ENCODE data around the gene ZNF827.

The ZNF827 gene

DNA sequence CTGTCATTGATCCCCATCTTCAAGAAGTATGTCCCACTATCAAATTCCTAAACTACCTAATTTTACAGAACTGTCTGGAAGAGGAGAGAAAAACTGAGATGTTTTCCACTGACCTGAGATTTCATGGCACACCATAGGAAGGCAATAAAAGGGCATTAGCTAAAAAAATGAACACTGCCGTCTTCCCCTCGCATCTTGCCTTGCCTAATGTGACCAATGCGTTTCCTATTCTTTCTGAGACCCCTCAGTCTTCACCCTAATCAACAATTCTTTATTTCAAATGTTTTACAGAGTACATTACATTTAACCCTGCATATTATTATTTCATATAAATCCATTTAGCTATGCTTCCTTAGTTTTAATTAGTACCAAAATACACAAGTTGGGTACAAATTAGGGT, 43.6 kb downstream of the ZNF827 start:
- Histone ChIP-seq H3K36me3 (ENCODE audit: low read depth) (no peaks in the 10 kb centered on the region), H3K9me3 (ENCODE audit: severe bottlenecking) (no peaks in the 10 kb centered on the region), H3K4me3 (ENCODE audit: severe bottlenecking) (no peak overlapping the region), H3K27me3 (ENCODE audit: insufficient read depth, poor library complexity, severe bottlenecking) (no peaks in the 10 kb centered on the region), H3K4me1 (ENCODE audit: insufficient read depth, poor library complexity, severe bottlenecking) (no peaks in the 10 kb centered on the region), H3K27ac (ENCODE audit: poor library complexity, severe bottlenecking) (no peak overlapping the region)
- no peak for ATAC-seq (ENCODE audit: low read depth)
- DNase-seq (ENCODE audit: low spot score) = no peak
- TF ChIP-seq, protein P1, sequence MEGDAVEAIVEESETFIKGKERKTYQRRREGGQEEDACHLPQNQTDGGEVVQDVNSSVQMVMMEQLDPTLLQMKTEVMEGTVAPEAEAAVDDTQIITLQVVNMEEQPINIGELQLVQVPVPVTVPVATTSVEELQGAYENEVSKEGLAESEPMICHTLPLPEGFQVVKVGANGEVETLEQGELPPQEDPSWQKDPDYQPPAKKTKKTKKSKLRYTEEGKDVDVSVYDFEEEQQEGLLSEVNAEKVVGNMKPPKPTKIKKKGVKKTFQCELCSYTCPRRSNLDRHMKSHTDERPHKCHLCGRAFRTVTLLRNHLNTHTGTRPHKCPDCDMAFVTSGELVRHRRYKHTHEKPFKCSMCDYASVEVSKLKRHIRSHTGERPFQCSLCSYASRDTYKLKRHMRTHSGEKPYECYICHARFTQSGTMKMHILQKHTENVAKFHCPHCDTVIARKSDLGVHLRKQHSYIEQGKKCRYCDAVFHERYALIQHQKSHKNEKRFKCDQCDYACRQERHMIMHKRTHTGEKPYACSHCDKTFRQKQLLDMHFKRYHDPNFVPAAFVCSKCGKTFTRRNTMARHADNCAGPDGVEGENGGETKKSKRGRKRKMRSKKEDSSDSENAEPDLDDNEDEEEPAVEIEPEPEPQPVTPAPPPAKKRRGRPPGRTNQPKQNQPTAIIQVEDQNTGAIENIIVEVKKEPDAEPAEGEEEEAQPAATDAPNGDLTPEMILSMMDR (IDR thresholded peaks at IDR 0.05; ENCODE audit: poor library complexity, severe bottlenecking) = no peak

DNA sequence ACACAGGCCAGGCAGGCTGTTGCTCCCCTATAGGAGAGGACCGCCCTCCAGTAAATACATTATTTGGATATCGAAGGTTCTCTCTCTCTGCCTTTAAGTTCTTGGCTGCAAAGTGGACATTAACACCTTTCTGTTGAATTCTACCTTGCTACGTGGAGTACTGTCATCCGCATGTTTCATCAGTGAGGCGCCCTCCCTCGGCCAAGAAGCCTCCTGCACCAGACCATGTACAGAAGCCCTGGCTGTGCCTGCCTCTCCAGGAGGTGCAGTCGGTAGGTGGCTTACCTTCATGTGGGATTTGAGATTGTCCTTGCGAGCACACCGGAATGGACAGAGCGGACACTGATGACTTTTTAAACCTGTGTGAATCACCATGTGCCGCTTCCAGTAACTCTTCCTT, 46.7 kb downstream of the ZNF827 start:
- DNase-seq (ENCODE audit: low spot score) = no peak
- H3K27me3 ChIP-seq (ENCODE audit: insufficient read depth, poor library complexity, severe bottlenecking) = no peaks in the 10 kb centered on the region
- H3K9me3 ChIP-seq (ENCODE audit: severe bottlenecking) = no peaks in the 10 kb centered on the region
- ATAC-seq (ENCODE audit: low read depth) = no peak
- H3K36me3 ChIP-seq (ENCODE audit: low read depth) = no peaks in the 10 kb centered on the region
- TF ChIP-seq, protein P1 (IDR thresholded peaks at IDR 0.05; ENCODE audit: poor library complexity, severe bottlenecking) = no peak
- no peak overlapping the region for H3K4me3 ChIP-seq (ENCODE audit: severe bottlenecking)
- H3K27ac ChIP-seq (ENCODE audit: poor library complexity, severe bottlenecking) = no peak overlapping the region
- no peaks in the 10 kb centered on the region for H3K4me1 ChIP-seq (ENCODE audit: insufficient read depth, poor library complexity, severe bottlenecking)

DNA sequence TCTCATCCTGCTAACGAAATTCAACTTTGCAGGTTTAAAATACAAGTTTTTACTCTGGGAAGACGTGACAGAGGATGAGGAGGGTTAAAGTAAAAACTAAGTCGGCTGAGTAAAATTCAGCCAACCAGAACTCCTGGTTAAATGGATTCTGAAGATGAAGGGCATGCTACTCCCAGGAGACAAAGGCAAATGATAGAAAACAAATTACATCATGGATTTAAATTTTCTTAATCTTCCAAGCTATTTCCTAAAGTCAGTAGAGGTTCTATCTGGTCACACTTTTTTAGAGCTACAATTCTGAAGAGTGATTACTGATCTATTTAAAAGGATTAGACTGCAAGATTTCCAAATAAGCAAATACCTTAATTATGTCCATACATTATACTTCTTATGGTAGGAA, 47.9 kb downstream of the ZNF827 start:
- Histone ChIP-seq H3K9me3 (ENCODE audit: severe bottlenecking) (no peaks in the 10 kb centered on the region), H3K4me1 (ENCODE audit: insufficient read depth, poor library complexity, severe bottlenecking) (no peaks in the 10 kb centered on the region), H3K27ac (ENCODE audit: poor library complexity, severe bottlenecking) (no peak overlapping the region), H3K4me3 (ENCODE audit: severe bottlenecking) (no peak overlapping the region), H3K36me3 (ENCODE audit: low read depth) (no peaks in the 10 kb centered on the region), H3K27me3 (ENCODE audit: insufficient read depth, poor library complexity, severe bottlenecking) (no peaks in the 10 kb centered on the region)
- DNase-seq (ENCODE audit: low spot score) (no peak), ATAC-seq (ENCODE audit: low read depth) (no peak)
- TF ChIP-seq, protein P1 (IDR thresholded peaks at IDR 0.05; ENCODE audit: poor library complexity, severe bottlenecking) = no peak

DNA sequence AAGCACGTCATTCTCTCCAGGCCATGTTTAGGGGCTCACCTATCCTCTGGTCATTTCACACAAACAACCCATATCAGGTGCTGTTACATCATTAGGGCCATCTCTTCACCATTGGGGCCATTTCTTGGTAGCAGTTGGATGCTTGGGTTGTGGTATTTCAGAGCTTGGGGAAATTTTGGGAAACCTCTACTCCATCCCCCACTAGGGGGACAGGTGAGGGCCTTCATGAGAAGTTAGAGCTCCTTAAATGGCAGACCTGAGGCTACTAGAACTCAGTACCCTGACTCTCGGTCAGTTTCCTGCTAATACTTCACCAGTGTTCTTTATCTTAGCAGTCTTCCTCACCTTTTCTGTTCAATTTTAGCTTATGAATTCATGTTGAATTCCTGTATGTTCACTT, 50.2 kb downstream of the ZNF827 start:
- Histone ChIP-seq H3K27me3 (ENCODE audit: insufficient read depth, poor library complexity, severe bottlenecking) (no peaks in the 10 kb centered on the region), H3K36me3 (ENCODE audit: low read depth) (no peaks in the 10 kb centered on the region), H3K9me3 (ENCODE audit: severe bottlenecking) (no peaks in the 10 kb centered on the region), H3K27ac (ENCODE audit: poor library complexity, severe bottlenecking) (no peak overlapping the region), H3K4me1 (ENCODE audit: insufficient read depth, poor library complexity, severe bottlenecking) (no peaks in the 10 kb centered on the region), H3K4me3 (ENCODE audit: severe bottlenecking) (no peak overlapping the region)
- DNase-seq (ENCODE audit: low spot score) (no peak), ATAC-seq (ENCODE audit: low read depth) (no peak)
- TF ChIP-seq, protein P1 (IDR thresholded peaks at IDR 0.05; ENCODE audit: poor library complexity, severe bottlenecking) = no peak

DNA sequence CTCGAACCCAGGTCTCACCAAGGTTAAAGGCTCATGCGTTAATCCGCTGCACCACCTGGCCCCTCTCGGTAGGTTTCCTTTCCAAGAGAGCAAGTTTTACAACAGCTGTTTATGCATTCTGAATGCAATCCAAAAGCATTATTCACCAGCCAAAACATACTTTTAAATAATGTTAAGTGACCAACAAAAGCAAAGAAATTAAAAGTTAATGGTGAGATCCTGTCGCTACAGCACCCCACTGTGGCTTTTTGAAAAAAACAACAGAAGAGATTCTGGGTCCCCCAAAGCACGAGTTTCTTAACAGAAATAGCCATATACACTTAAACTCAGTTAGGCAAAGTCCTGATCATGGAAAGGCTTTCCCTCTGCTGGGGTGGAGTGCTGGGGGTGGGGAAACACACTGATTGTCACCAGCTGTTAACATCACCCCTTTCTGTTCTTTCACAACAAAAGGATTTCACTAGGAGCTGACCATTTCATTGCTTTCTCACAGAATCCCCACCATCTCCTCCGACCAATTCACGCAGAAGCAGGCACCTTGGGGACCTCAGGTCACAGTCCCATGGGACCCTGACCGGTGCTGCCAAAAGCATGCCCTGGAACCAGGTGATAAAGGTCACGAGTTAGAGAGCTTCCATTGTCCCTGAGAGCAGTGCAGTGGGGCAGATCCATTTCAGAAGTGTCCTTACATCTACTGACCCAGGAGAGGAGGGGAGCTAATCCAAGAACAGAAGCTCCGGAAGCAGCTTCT, 51.2 kb downstream of the ZNF827 start:
- no peak for DNase-seq (ENCODE audit: low spot score)
- TF ChIP-seq, protein P1 (IDR thresholded peaks at IDR 0.05; ENCODE audit: poor library complexity, severe bottlenecking) = peak; percentile 25
- no peak overlapping the region for H3K27ac ChIP-seq (ENCODE audit: poor library complexity, severe bottlenecking)
- ATAC-seq (ENCODE audit: low read depth) = no peak
- H3K27me3 ChIP-seq (ENCODE audit: insufficient read depth, poor library complexity, severe bottlenecking) = no peaks in the 10 kb centered on the region
- H3K4me1 ChIP-seq (ENCODE audit: insufficient read depth, poor library complexity, severe bottlenecking) = peaks cover under 1% of the 10 kb centered on the region
- no peaks in the 10 kb centered on the region for H3K36me3 ChIP-seq (ENCODE audit: low read depth)
- H3K9me3 ChIP-seq (ENCODE audit: severe bottlenecking) = no peaks in the 10 kb centered on the region
- no peak overlapping the region for H3K4me3 ChIP-seq (ENCODE audit: severe bottlenecking)

Measured in RWPE2 (cell line).